HFF-Myc (cell line): Measurements from ENCODE around the gene RUNX2.
"Not testable (repeated sequence)": the region's sequence is repeated elsewhere in the genome, so short reads cannot be mapped to it uniquely, and the experiment has no call there.

Experiments
- DNase-seq: peaks from one replicate; pipeline ENCODE4 v3.0.0-alpha.2; 2011; ENCODE audit warnings: low read depth; ENCODE audit errors: extremely low read depth
- H3K4me3 ChIP-seq: replicated peaks from 2 replicates; pipeline ENCODE4 v1.5.1; 2011; ENCODE audit warnings: low read depth, mild to moderate bottlenecking, control low read depth, low read length
- CTCF ChIP-seq: IDR thresholded peaks from 2 replicates; pipeline ENCODE4 v1.5.1; 2012; ENCODE audit warnings: mild to moderate bottlenecking, low read depth, low read length, control low read depth; ENCODE audit errors: missing control alignments

The RUNX2 gene

GRCh38 chr6:45462190-45463134 is 134.3 kb downstream of the RUNX2 start:
- TF ChIP-seq CTCF, result no peak

DNA sequence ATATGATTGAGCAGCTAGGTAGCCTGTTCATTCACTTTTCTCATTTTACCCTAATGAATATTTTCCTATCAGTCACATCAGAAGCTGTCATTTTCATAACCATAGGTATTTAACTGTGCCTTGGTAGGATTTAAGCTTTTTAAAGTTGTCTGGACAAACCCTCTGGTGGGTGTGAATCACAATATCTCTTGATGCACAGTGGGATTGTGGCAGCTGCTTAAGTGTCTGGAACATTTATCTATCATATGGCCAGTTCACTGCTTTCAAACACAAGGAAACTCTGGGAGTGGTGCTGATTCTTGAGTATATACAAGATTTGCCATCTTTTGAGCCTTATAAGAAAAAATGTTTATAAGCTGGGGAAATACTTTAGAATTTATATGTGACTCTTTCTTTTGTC is 136.6 kb downstream of the RUNX2 start:
- DNase-seq, result no peak
- H3K4me3 ChIP-seq, result no peak overlapping the region
- no peak for TF ChIP-seq CTCF

More at GRCh38 chr6:45462190-45463134, 134.3 kb downstream of the RUNX2 start:
- no peak overlapping the region for H3K4me3 ChIP-seq
- DNase-seq, result no peak

DNA sequence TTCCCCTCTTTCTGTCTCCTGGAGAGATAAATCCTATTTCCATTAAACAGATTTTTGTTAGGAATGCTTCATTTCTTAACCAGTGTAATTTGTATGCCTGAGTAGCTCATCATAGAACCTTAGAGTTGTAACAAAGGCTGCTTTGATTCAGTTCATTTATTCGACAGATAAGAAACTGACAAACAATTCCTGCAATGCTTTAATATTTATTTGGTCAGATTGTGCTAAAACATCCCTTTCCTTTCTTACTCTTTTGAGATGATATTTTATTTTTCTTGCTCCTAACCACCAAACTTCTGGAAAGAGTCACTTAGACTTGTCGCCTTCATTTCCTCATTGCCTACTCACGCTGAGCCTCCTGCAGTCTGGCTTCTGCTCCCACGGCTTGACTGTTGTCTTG is 138.6 kb downstream of the RUNX2 start:
- no peak for DNase-seq
- H3K4me3 ChIP-seq, result no peak overlapping the region
- no peak for TF ChIP-seq CTCF

DNA sequence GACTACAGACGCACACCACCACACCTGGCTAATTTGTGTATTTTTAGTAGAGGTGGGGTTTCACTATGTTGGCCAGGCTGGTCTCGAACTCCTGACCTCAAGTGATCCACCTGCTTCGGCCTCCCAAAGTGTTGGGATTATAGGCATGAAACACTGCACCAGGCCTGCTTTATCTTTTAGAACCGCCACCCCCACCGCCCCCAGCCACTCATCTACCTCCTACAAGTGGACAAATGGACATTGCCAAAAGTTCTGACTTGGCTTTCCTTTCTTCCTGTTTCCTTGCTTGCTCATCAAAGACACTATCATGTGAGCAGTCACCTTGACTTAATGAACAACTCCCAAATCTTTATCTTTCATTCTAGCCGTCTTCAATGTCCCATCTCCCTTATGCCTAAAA is 139.3 kb downstream of the RUNX2 start:
- H3K4me3 ChIP-seq, DNase-seq: not testable (repeated sequence)

GRCh38 chr6:45467853-45468252 is 139.7 kb downstream of the RUNX2 start:
- no peak overlapping the region for H3K4me3 ChIP-seq
- TF ChIP-seq CTCF, result no peak

GRCh38 chr6:45469663-45470062 is 141.5 kb downstream of the RUNX2 start:
- no peak for DNase-seq
- TF ChIP-seq CTCF, result no peak
- no peak overlapping the region for H3K4me3 ChIP-seq

More at GRCh38 chr6:45467853-45468252, 139.7 kb downstream of the RUNX2 start:
- no peak for DNase-seq

DNA sequence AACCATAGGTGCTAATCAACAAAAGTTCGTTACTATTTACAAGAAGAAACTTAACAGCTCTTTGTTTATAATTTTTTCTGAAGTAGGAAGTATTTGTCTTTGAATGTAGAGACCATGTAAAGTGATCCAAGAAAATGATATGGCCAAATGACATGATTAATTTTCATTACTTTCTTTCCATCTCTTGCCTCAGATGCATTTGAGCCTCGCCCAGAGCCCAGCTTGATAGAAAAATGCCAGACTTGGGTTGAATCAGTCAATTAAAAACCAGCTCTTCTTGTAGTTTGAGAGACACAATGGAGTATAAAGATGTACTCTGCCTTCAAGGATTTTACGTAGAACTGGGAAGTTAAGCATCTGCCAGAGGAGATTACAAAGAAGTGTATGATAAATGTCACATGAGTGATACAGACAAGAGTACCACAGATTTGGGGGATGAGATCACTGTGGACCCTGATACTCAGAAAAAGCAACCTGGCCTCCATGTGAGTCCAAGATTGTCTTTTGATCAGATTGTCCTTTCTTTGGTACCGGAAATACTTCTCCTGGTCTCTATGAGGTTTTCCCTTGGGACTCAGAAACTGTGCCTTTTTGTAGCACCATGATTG is 142.1 kb downstream of the RUNX2 start:
- TF ChIP-seq CTCF, result no peak
- no peak for DNase-seq
- H3K4me3 ChIP-seq, result no peak overlapping the region
